K562 (cell line): ENCODE data around the gene ZNF775. TPM values are rescaled to one million over a fixed set of nuclear protein-coding genes. Genes with fewer than 3 reads are reported as not detected.

ENCODE experiments used
- ATAC-seq: fragments of 200-7000 bp; cut with Tn5 transposase; 3 replicates; pipeline ENCODE4 v1.9.1; 2020; ENCODE audit warnings: moderate library complexity
- BruUV-seq: library from RNA; stranded (reverse); fragments of 400-500 nt; replicated peaks from 2 replicates; lab custom pipeline; 2021; lab: Mats Ljungman, UMichigan
- CTCF ChIA-PET: fragments of 300-600 bp; formaldehyde crosslinking; extraction: SDS; loops from one replicate; lab custom pipeline; 2021; ENCODE audit warnings: low intra/inter-chr PET ratio; lab: Yijun Ruan, JAX
- POLR2A ChIA-PET: fragments of 300-600, 350-650 bp; sonication (Branson Sonifier 250); formaldehyde crosslinking; extraction: SDS; loops from one replicate; lab custom pipeline; 2021; ENCODE audit warnings: antibody characterized with exemption, inconsistent platforms; lab: Yijun Ruan, JAX
- DNase-seq, 4 experiments: peaks; one replicate each; pipeline versions ENCODE4 v3.0.0 to v3.0.0-alpha.2; 2011 to 2018; ENCODE audit warnings: low spot score in 3 of 4, mixed read lengths in 3 of 4; ENCODE audit errors: extremely low read depth in 1 of 4
- FAIRE-seq: peaks from 2 replicates; lab custom pipeline; 2011; peaks lifted over from hg19 to GRCh38; lab: Jason Lieb, UNC
- H2AFZ ChIP-seq: 2 replicates; pipeline ENCODE4 v1.6.0; 2011; ENCODE audit warnings: low read depth, low read length, control low read depth, inconsistent platforms
- H3K27ac ChIP-seq: fragments of 200-600 bp; 3 replicates; pipeline ENCODE4 v1.8.0; 2011; ENCODE audit warnings: low read depth, mild to moderate bottlenecking, control low read depth, inconsistent platforms, low read length, moderate library complexity, mixed read lengths; ENCODE audit errors: extremely low read depth
- H3K27me3 ChIP-seq, 2 experiments: fragments of 300-600 bp in 1 of 2; 2 replicates in 1 of 2; 3 replicates in 1 of 2; pipeline versions ENCODE4 v1.6.0 to v1.8.0; 2011; ENCODE audit warnings: inconsistent platforms in 2 of 2, low read length in 2 of 2, mild to moderate bottlenecking in 1 of 2, mixed read lengths in 1 of 2, moderate library complexity in 1 of 2; ENCODE audit not compliant: control insufficient read depth in 2 of 2, insufficient read depth in 2 of 2
- H3K36me3 ChIP-seq: fragments of 300-600 bp; 3 replicates; pipeline ENCODE4 v1.8.0; 2011; ENCODE audit warnings: mild to moderate bottlenecking, low read length, inconsistent platforms; ENCODE audit not compliant: control insufficient read depth, insufficient read depth
- H3K4me1 ChIP-seq, 2 experiments: fragments of 200-600 bp in 1 of 2; replicated peaks in 1 of 2; 2 replicates in 1 of 2; 3 replicates in 1 of 2; pipeline versions ENCODE4 v1.5.1 to v1.8.0; 2011; ENCODE audit warnings: inconsistent platforms in 2 of 2, low read length in 2 of 2, mild to moderate bottlenecking in 1 of 2, mixed read lengths in 1 of 2, moderate library complexity in 1 of 2; ENCODE audit not compliant: control insufficient read depth in 2 of 2, insufficient read depth in 2 of 2
- H3K4me2 ChIP-seq: 2 replicates; pipeline ENCODE4 v1.6.1; 2011; ENCODE audit warnings: low read length, control low read depth, inconsistent platforms, mixed read lengths; ENCODE audit not compliant: insufficient read depth
- H3K4me3 ChIP-seq: fragments of 200-600 bp; sonication (generic), shearing (Covaris generic); 2 replicates; pipeline ENCODE4 v1.5.1; 2016; ENCODE audit warnings: control low read depth, inconsistent platforms
- H3K79me2 ChIP-seq: fragments of 200-600 bp; 3 replicates; pipeline ENCODE4 v1.8.0; 2011; ENCODE audit warnings: low read length, inconsistent platforms; ENCODE audit not compliant: control insufficient read depth, insufficient read depth
- H3K9ac ChIP-seq, 2 experiments: 2 replicates each; pipeline versions ENCODE4 v1.6.0 to v1.6.1; 2011; ENCODE audit warnings: low read depth in 2 of 2, low read length in 2 of 2, control low read depth in 1 of 2, inconsistent platforms in 1 of 2, mild to moderate bottlenecking in 1 of 2, mixed read lengths in 1 of 2; ENCODE audit not compliant: insufficient read depth in 1 of 2
- H3K9me1 ChIP-seq: one replicate; pipeline ENCODE4 v1.6.0; 2011; ENCODE audit warnings: inconsistent platforms, mild to moderate bottlenecking, low read length, moderate library complexity; ENCODE audit not compliant: control insufficient read depth, insufficient read depth
- H3K9me3 ChIP-seq: replicated peaks from 2 replicates; pipeline ENCODE4 v1.5.1; 2011; ENCODE audit warnings: low read depth, low read length, inconsistent platforms; ENCODE audit not compliant: control insufficient read depth, insufficient read depth
- H4K20me1 ChIP-seq: replicated peaks from 2 replicates; pipeline ENCODE4 v1.6.1; 2011; ENCODE audit warnings: low read length, inconsistent platforms, mixed read lengths; ENCODE audit not compliant: control insufficient read depth, insufficient read depth
- CBX1 ChIP-seq: sonication (generic); IDR thresholded peaks from 2 replicates; pipeline ENCODE4 v1.6.1; 2016; ENCODE audit warnings: antibody characterized with exemption, low read depth, mild to moderate bottlenecking
- HDAC6 ChIP-seq: IDR thresholded peaks from 2 replicates; pipeline ENCODE4 v1.6.1; 2012; ENCODE audit warnings: low read depth, mild to moderate bottlenecking, control low read depth, inconsistent platforms, low read length, moderate library complexity
- IRF2 ChIP-seq: sonication (generic); formaldehyde crosslinking; IDR thresholded peaks from 2 replicates; pipeline ENCODE4 v1.8.1; 2022; ENCODE audit warnings: mild to moderate bottlenecking, missing genetic modification reagents
- LCOR ChIP-seq: sonication (generic); formaldehyde crosslinking; IDR thresholded peaks from 2 replicates; pipeline ENCODE4 v1.8.0; 2022; ENCODE audit warnings: mild to moderate bottlenecking, missing genetic modification reagents
- MAZ ChIP-seq, 2 experiments: fragments of 450-650 bp in 1 of 2; sonication (generic) in 1 of 2; formaldehyde crosslinking; IDR thresholded peaks in 1 of 2; conservative IDR thresholded peaks in 1 of 2; 2 replicates each; pipeline versions ENCODE4 v1.4.0 to v1.5.0; 2020; ENCODE audit warnings: mild to moderate bottlenecking in 1 of 2, missing genetic modification reagents in 1 of 2
- PRDM10 ChIP-seq: fragments of 450-650 bp; IDR thresholded peaks from 2 replicates; pipeline ENCODE4 v1.6.1; 2018; ENCODE audit not compliant: partially characterized antibody
- SMAD4 ChIP-seq: fragments of 250-450 bp; sonication (Bioruptor Pico); conservative IDR thresholded peaks from 2 replicates; pipeline ENCODE4 v1.8.0; 2021; ENCODE audit warnings: inconsistent platforms, mild to moderate bottlenecking, moderate library complexity
- TGIF2 ChIP-seq: sonication (generic); formaldehyde crosslinking; IDR thresholded peaks from 2 replicates; pipeline ENCODE4 v1.8.1; 2022; ENCODE audit warnings: mild to moderate bottlenecking, missing genetic modification reagents, moderate library complexity
- USF1 ChIP-seq: sonication (generic); formaldehyde crosslinking; IDR thresholded peaks from 2 replicates; pipeline ENCODE4 v1.9.0; 2022; ENCODE audit warnings: mild to moderate bottlenecking, missing genetic modification reagents
- XRCC5 ChIP-seq: fragments of 200-400 bp; formaldehyde crosslinking; IDR thresholded peaks from 2 replicates; pipeline ENCODE4 v1.6.1; 2017; ENCODE audit warnings: low read depth, mild to moderate bottlenecking, low read length
- ZNF140 ChIP-seq: fragments of 250-450 bp; sonication (Bioruptor Pico); IDR thresholded peaks from 2 replicates; pipeline ENCODE4 v1.8.0; 2021; ENCODE audit warnings: moderate library complexity, mild to moderate bottlenecking, inconsistent platforms
- ZNF197 ChIP-seq: fragments of 200-800 bp; sonication (Bioruptor generic); IDR thresholded peaks from 2 replicates; pipeline ENCODE4 v1.6.1; 2016; ENCODE audit warnings: low read depth, missing genetic modification characterization, missing compliant biosample characterization
- ZSCAN29 ChIP-seq: fragments of 450-650 bp; IDR thresholded peaks from 2 replicates; pipeline ENCODE4 v1.6.1; 2017
- WGBS: fragments of 100-300 bp; shearing (Covaris generic); methylation state at CpG from one replicate; pipeline ENCODE4 v1.1.6; 2016; ENCODE audit warnings: low coverage, mixed read lengths; ENCODE audit not compliant: insufficient coverage; ENCODE audit errors: missing lambda C conversion rate; 5-methylcytosine and 5-hydroxymethylcytosine counted together
- in situ Hi-C: fragments of 300-500 bp; cut with MboI; formaldehyde crosslinking; loops from 4 replicates; pipeline ENCODE4 v1.15.0; 2018; ENCODE audit warnings: inconsistent platforms, mixed read lengths
- intact Hi-C: fragments of 100-400 bp; cut with micrococcal nuclease; formaldehyde crosslinking; loops from 2 replicates; pipeline ENCODE4 v1.14.2; 2022
- polyA plus RNA-seq, 8 experiments: library from polyadenylated mRNA; depleted of rRNA in 4 of 8; stranded (reverse) in 5 of 8; unstranded in 3 of 8; fragments of >200 nt; fragmentation: Nextera tagmentation in 2 of 8; fragmentation: Illumina TruSeq in 1 of 8; extraction: Ambion mirVana in 2 of 8; extraction: Trizol in 1 of 8; gene quantifications; 2 replicates each; pipeline versions ENCODE4 v1.2.1 to v1.2.3, GENCODE V29; 2011 to 2014; ENCODE audit warnings: inconsistent platforms in 1 of 8, missing spikeins in 1 of 8
- total RNA-seq, 7 experiments: library from RNA; depleted of rRNA in 6 of 7; stranded (reverse); fragments of >200 nt in 6 of 7; fragmentation: Illumina TruSeq in 2 of 7; extraction: Trizol in 2 of 7; gene quantifications; 2 replicates each; pipeline versions ENCODE4 v1.2.1 to v1.2.3, GENCODE V29; 2011 to 2021; ENCODE audit warnings: low replicate concordance in 1 of 7

ZNF775 gene
- total and polyA plus RNA-seq, 9 of the 15 experiments (the other 6 are each of a cell fraction or from before 2014, with no cell fraction given), result 0.04 to 18.7 (median 4.9) TPM

- TF ChIP-seq SMAD4 (CRISPR knock-in tag), result peak; percentile 47; the same call in 1 of the 2 replicates
These were observed 22.9 kb downstream of the ZNF775 start (continued) for GRCh38 chr7:150401861-150402631.

GRCh38 chr7:150402671-150403321 lies 23.7 kb downstream of the ZNF775 start:
- H3K4me1 ChIP-seq, result peaks cover 66 to 87% of the 10 kb centered on the region in 2 experiments

More at GRCh38 chr7:150402671-150403321, 23.7 kb downstream of the ZNF775 start:
- no peak for FAIRE-seq
- Histone ChIP-seq H3K27ac (no peak overlapping the region), H3K79me2 (peaks cover 23% of the 10 kb centered on the region; the same call in 2 of the 3 replicates), H2AFZ (no peak overlapping the region), H3K27me3 (no peaks in the 10 kb centered on the region), H3K4me2 (peak overlapping the region; percentile 82; the same call in 1 of the 2 replicates), H4K20me1 (no peaks in the 10 kb centered on the region), H3K4me3 (no peak overlapping the region), H3K36me3 (peaks cover 19% of the 10 kb centered on the region; the same call in 2 of the 3 replicates), H3K9me3 (no peaks in the 10 kb centered on the region), H3K9ac (peak overlapping the region in 1 of 2 experiments; percentile 91; a peak in 2 of 4 replicates), H3K9me1 (peaks cover 10% of the 10 kb centered on the region)
- in situ Hi-C loops, result no loop called here
- no TSS peak for BruUV-seq
- DNase-seq, result no peak
- WGBS, result 89% methylated on average over 13 of the region's 13 CpGs
- TF ChIP-seq IRF2 (CRISPR knock-in tag) (0 out of 2 replicates have a peak, but pooled peaks have one; percentile 47), USF1 (CRISPR knock-in tag) (peak; percentile 35; the same call in 1 of the 2 replicates), LCOR (CRISPR knock-in tag) (no peak), ZSCAN29 (no peak), XRCC5 (no peak), MAZ (CRISPR knock-in tag; conservative IDR thresholded peaks at IDR 0.05 in 1 of 2, IDR thresholded peaks at IDR 0.05 in 1 of 2) (peak in 1 of 2 experiments; percentile 17; a peak in 1 of 4 replicates), PRDM10 (peak; percentile 32), TGIF2 (CRISPR knock-in tag) (no peak), ZNF140 (no peak), ZNF197 (CRISPR knock-in tag) (no peak), HDAC6 (no peak), CBX1 (no peak)
- no peak for ATAC-seq
- POLR2A ChIA-PET, result interaction anchor here (0.6 to 3.7 kb wide), 11 partner anchors 10 to 633 kb away, joined by 3 to 20 read pairs (median 4); partner anchors contain the start of gene REPIN1
- CTCF ChIA-PET, result no interaction called here
- intact Hi-C loops, result no loop called here
